Ishikawa (cell line): ENCODE measurements around the gene SHISAL1.

Experiments used
- CEBPB ChIP-seq: IDR thresholded peaks from 2 replicates; pipeline ENCODE4 v1.6.1; 2012
- CREB1 ChIP-seq: IDR thresholded peaks from 2 replicates; pipeline ENCODE4 v1.6.1; 2012; ENCODE audit warnings: low read depth
- EP300 ChIP-seq: IDR thresholded peaks from 2 replicates; pipeline ENCODE4 v1.6.1; 2012; ENCODE audit warnings: borderline replicate concordance
- FOXM1 ChIP-seq: IDR thresholded peaks from 2 replicates; pipeline ENCODE4 v1.6.1; 2012; ENCODE audit warnings: low read depth, borderline replicate concordance
- NFIC ChIP-seq: IDR thresholded peaks from 2 replicates; pipeline ENCODE4 v1.6.1; 2012
- RAD21 ChIP-seq: IDR thresholded peaks from 2 replicates; pipeline ENCODE4 v1.6.1; 2012; ENCODE audit warnings: low read depth
- REST ChIP-seq: IDR thresholded peaks from 2 replicates; pipeline ENCODE4 v1.6.1; 2012; ENCODE audit warnings: low read depth, mild to moderate bottlenecking
- TAF1 ChIP-seq: IDR thresholded peaks from 2 replicates; pipeline ENCODE4 v1.6.1; 2012; ENCODE audit warnings: low read depth, mild to moderate bottlenecking
- TCF12 ChIP-seq: IDR thresholded peaks from 2 replicates; pipeline ENCODE4 v1.6.1; 2012; ENCODE audit warnings: low read depth
- TEAD4 ChIP-seq: IDR thresholded peaks from 2 replicates; pipeline ENCODE4 v1.6.1; 2012
- YY1 ChIP-seq: IDR thresholded peaks from 2 replicates; pipeline ENCODE4 v1.6.1; 2012; ENCODE audit warnings: low read depth
- ZBTB7A ChIP-seq: IDR thresholded peaks from 2 replicates; pipeline ENCODE4 v1.6.1; 2012; ENCODE audit warnings: low read depth
- TF ChIP-seq, protein P1 (sequence below): IDR thresholded peaks from 2 replicates; pipeline ENCODE4 v1.6.1; 2012

GRCh38 chr22:44267856-44268255 is 44.9 kb downstream of the SHISAL1 start:
- no peak for TF ChIP-seq CEBPB
- no peak for TF ChIP-seq REST
- no peak for TF ChIP-seq YY1
- TF ChIP-seq TCF12 = no peak
- no peak for TF ChIP-seq ZBTB7A
- no peak for TF ChIP-seq CREB1
- no peak for TF ChIP-seq TAF1
- no peak for TF ChIP-seq EP300
- TF ChIP-seq, protein P1, sequence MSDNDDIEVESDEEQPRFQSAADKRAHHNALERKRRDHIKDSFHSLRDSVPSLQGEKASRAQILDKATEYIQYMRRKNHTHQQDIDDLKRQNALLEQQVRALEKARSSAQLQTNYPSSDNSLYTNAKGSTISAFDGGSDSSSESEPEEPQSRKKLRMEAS = no peak
- no peak for TF ChIP-seq RAD21
- no peak for TF ChIP-seq TEAD4
- TF ChIP-seq FOXM1 = no peak
- TF ChIP-seq NFIC = no peak
